IPS-18c (cell line): ENCODE results near the gene PDLIM3.

ENCODE experiments used
- H3K4me3 ChIP-seq: 2 replicates; pipeline ENCODE4 v1.7.0; 2013; ENCODE audit warnings: low read depth, mild to moderate bottlenecking, low read length, moderate library complexity; ENCODE audit not compliant: insufficient read depth
- H3K9me3 ChIP-seq: one replicate; pipeline ENCODE4 v1.6.1; 2013; ENCODE audit warnings: mild to moderate bottlenecking, low read length, moderate library complexity; ENCODE audit not compliant: control insufficient read depth, insufficient read depth

Gene PDLIM3

GRCh38 chr4:185465707-185466106 lies 69.6 kb downstream of the PDLIM3 start:
- H3K9me3 ChIP-seq = peaks cover 2% of the 10 kb centered on the region
- no peak overlapping the region for H3K4me3 ChIP-seq

GRCh38 chr4:185464887-185465286 lies 70.4 kb downstream of the PDLIM3 start:
- no peak overlapping the region for H3K4me3 ChIP-seq
- H3K9me3 ChIP-seq = peaks cover 2% of the 10 kb centered on the region

- Histone ChIP-seq H3K4me3 (no peak overlapping the region), H3K9me3 (no peaks in the 10 kb centered on the region)
Observed at GRCh38 chr4:185464183-185464582, 71.1 kb downstream of the PDLIM3 start.

- Histone ChIP-seq H3K9me3 (no peaks in the 10 kb centered on the region), H3K4me3 (no peak overlapping the region)
Observed at GRCh38 chr4:185463541-185463940, 71.8 kb downstream of the PDLIM3 start.

- Histone ChIP-seq H3K4me3 (no peak overlapping the region), H3K9me3 (no peaks in the 10 kb centered on the region)
Observed at GRCh38 chr4:185461565-185461964, 73.7 kb downstream of the PDLIM3 start.

GRCh38 chr4:185457136-185457535 lies 78.2 kb downstream of the PDLIM3 start:
- Histone ChIP-seq H3K4me3 (no peak overlapping the region), H3K9me3 (no peaks in the 10 kb centered on the region)

- H3K4me3 ChIP-seq = no peak overlapping the region
Observed at GRCh38 chr4:185456131-185456530, 79.2 kb downstream of the PDLIM3 start.

More at GRCh38 chr4:185456131-185456530, 79.2 kb downstream of the PDLIM3 start:
- no peaks in the 10 kb centered on the region for H3K9me3 ChIP-seq
